ENCODE measurements around the gene PPP1R37. TPM values are rescaled to one million over a fixed set of nuclear protein-coding genes. Genes with fewer than 3 reads are reported as not detected.

The PPP1R37 gene
- total and polyA plus RNA-seq, 2 donors (not counting 1 experiment from before 2014, with no cell fraction given): 20.7 to 28.1 TPM

GRCh38 chr19:45102481-45102880 is 9.5 kb downstream of the PPP1R37 start:
- H3K27me3 Mint-ChIP-seq: no peaks in the 10 kb centered on the region
- Histone ChIP-seq H2AFZ (ENCODE audit: insufficient read depth, low read depth, low read length, poor library complexity, severe bottlenecking) (no peak overlapping the region), H3K4me1 (ENCODE audit: control insufficient read depth in 2 of 2, insufficient read depth in 2 of 2, low read length in 2 of 2) (peaks cover 30 to 43% of the 10 kb centered on the region in 2 donors), H4K20me1 (ENCODE audit: control insufficient read depth, insufficient read depth, low read length, poor library complexity, severe bottlenecking) (peaks cover 83% of the 10 kb centered on the region), H3K27ac (ENCODE audit: low read length in 2 of 2) (peak overlapping the region; percentile 56), H3K9ac (ENCODE audit: low read length) (no peak overlapping the region), H3K4me2 (replicated peaks; ENCODE audit: low read depth, low read length, poor library complexity, severe bottlenecking) (peak overlapping the region; percentile 61), H3K36me3 (replicated peaks in 1 of 2; ENCODE audit: control extremely low read depth in 1 of 2, control insufficient read depth in 1 of 2, extremely low read depth in 1 of 2, insufficient read depth in 2 of 2, low read length in 1 of 2) (peaks cover 0 to 3% of the 10 kb centered on the region in 2 experiments), H3K4me3 (ENCODE audit: control extremely low read depth in 1 of 5, extremely low read depth in 1 of 5, insufficient read depth in 1 of 5, low read depth in 2 of 5, low read length in 4 of 5) (no peak overlapping the region), H3K27me3 (replicated peaks in 1 of 4; ENCODE audit: control extremely low read depth in 1 of 4, control insufficient read depth in 3 of 4, insufficient read depth in 4 of 4, low read length in 3 of 4) (no peaks in the 10 kb centered on the region), H3K9me3 (ENCODE audit: control extremely low read depth in 1 of 3, control insufficient read depth in 2 of 3, insufficient read depth in 1 of 3, low read length in 2 of 3) (no peaks in the 10 kb centered on the region), H3K79me2 (ENCODE audit: control insufficient read depth, insufficient read depth, low read length) (peaks cover 95% of the 10 kb centered on the region)
- H3K4me3 Mint-ChIP-seq: no peak overlapping the region
- H3K27ac Mint-ChIP-seq: peak overlapping the region; percentile 32
- peaks cover 62% of the 10 kb centered on the region for H3K4me1 Mint-ChIP-seq
- TF ChIP-seq CTCF (IDR thresholded peaks at IDR 0.05) (no peak), EZH2 (IDR thresholded peaks at IDR 0.05; ENCODE audit: borderline replicate concordance, insufficient read depth, low read depth, low read length, poor library complexity, severe bottlenecking) (no peak)
- no peak for ATAC-seq (ENCODE audit: low read depth)
- no peaks in the 10 kb centered on the region for H3K9me3 Mint-ChIP-seq (ENCODE audit: insufficient read depth)
- intact Hi-C loops (cut with micrococcal nuclease): no loop called here
- DNase-seq: no peak
- POLR2A ChIA-PET: interaction anchor here (1.1 kb wide), 2 partner anchors 10 to 23 kb away, joined by 3 to 5 read pairs; partner anchors contain the start of gene PPP1R37
- CTCF ChIA-PET: interaction anchor here (0.7 to 2.2 kb wide), 5 partner anchors 10 to 85 kb away, joined by 3 to 8 read pairs (median 5); partner anchors contain the start of gene PPP1R37
- WGBS (ENCODE audit: insufficient coverage): 99% methylated on average over 7 of the region's 7 CpGs

- Mint-ChIP-seq H3K4me3 (peak overlapping the region; percentile 80), H3K4me1 (peaks cover 63% of the 10 kb centered on the region), H3K27me3 (no peaks in the 10 kb centered on the region), H3K27ac (peak overlapping the region; percentile 83), H3K9me3 (ENCODE audit: insufficient read depth) (no peaks in the 10 kb centered on the region)
- ATAC-seq (ENCODE audit: low read depth) (peak; percentile 71), DNase-seq (peak; percentile 66)
- Histone ChIP-seq H2AFZ (ENCODE audit: insufficient read depth, low read depth, low read length, poor library complexity, severe bottlenecking) (peak overlapping the region; percentile 61), H3K27me3 (replicated peaks in 1 of 4; ENCODE audit: control extremely low read depth in 1 of 4, control insufficient read depth in 3 of 4, insufficient read depth in 4 of 4, low read length in 3 of 4) (no peaks in the 10 kb centered on the region), H3K79me2 (ENCODE audit: control insufficient read depth, insufficient read depth, low read length) (peaks cover 95% of the 10 kb centered on the region), H3K9ac (ENCODE audit: low read length) (peak overlapping the region; percentile 24), H3K36me3 (replicated peaks in 1 of 2; ENCODE audit: control extremely low read depth in 1 of 2, control insufficient read depth in 1 of 2, extremely low read depth in 1 of 2, insufficient read depth in 2 of 2, low read length in 1 of 2) (peaks cover 0 to 3% of the 10 kb centered on the region in 2 experiments), H3K4me2 (replicated peaks; ENCODE audit: low read depth, low read length, poor library complexity, severe bottlenecking) (peak overlapping the region; percentile 61), H3K9me3 (ENCODE audit: control extremely low read depth in 1 of 3, control insufficient read depth in 2 of 3, insufficient read depth in 1 of 3, low read length in 2 of 3) (no peaks in the 10 kb centered on the region), H4K20me1 (ENCODE audit: control insufficient read depth, insufficient read depth, low read length, poor library complexity, severe bottlenecking) (peaks cover 83% of the 10 kb centered on the region), H3K4me3 (ENCODE audit: control extremely low read depth in 1 of 5, extremely low read depth in 1 of 5, insufficient read depth in 1 of 5, low read depth in 2 of 5, low read length in 4 of 5) (peak overlapping the region in 4 of 5 experiments; percentile 12 to 48 (median 23)), H3K4me1 (ENCODE audit: control insufficient read depth in 2 of 2, insufficient read depth in 2 of 2, low read length in 2 of 2) (peaks cover 36 to 50% of the 10 kb centered on the region in 2 donors), H3K27ac (ENCODE audit: low read length in 2 of 2) (peak overlapping the region; percentile 56)
- POLR2A ChIA-PET: interaction anchor here (0.6 to 1.1 kb wide), 4 partner anchors 11 to 77 kb away, joined by 3 to 5 read pairs (median 4); partner anchors contain the start of gene PPP1R37
- TF ChIP-seq CTCF (IDR thresholded peaks at IDR 0.05): no peak
- no peak for TF ChIP-seq EZH2 (IDR thresholded peaks at IDR 0.05; ENCODE audit: borderline replicate concordance, insufficient read depth, low read depth, low read length, poor library complexity, severe bottlenecking)
- intact Hi-C loops (cut with micrococcal nuclease): no loop called here
- CTCF ChIA-PET: interaction anchor here (0.7 to 2.2 kb wide), 7 partner anchors 10 to 84 kb away, joined by 3 to 8 read pairs (median 4); partner anchors contain the start of gene PPP1R37
- WGBS (ENCODE audit: insufficient coverage): 50% methylated on average over 11 of the region's 15 CpGs
These were observed 10.2 kb downstream of the PPP1R37 start for GRCh38 chr19:45103156-45103507.
